Measurements from ENCODE around the gene ZNF664.

DNA sequence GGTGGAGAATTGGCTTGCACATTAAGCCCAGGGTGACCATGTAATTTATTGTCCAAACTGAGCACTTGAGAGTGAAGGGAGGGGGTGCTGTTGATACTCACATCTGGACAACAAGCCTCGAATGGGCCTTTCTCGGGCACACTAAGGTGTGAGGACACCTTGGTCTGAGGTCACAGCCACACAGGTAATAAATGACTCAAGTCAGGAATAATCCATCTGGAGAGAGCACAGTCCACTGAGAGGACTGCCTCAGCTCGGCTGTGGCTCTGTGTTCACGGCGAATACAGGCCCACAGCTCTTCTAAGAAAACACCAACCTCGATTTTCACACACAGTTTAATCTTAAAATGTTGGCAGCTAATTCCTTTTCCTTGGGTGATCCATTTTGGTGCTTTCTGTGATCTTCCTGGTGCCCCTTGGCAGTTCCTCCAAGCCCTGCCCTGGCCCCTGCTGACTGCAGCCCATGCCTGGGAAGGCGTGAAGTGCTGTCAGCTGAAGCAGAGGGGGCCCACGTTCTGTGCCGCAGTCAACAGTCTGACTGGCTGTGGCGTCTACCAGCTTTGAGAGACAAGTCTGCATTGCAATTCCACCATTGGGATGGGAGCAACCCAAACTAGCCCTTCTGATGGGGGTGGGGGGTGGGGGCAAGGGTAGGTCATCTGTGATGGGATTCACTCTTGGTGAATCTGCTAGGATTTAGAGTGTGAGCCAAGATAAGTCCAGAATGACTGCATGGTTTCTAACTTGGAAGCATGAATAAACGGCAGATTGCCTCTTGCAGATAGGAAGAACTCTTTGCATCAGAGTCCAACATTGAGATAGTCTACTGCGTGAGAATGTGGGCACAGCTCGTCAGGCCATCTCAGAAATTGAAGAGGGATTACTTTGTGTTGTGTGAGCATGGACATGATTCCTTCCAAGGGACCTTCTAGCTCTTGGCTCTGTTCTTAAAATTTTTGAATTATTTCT lies 42.8 kb downstream of the ZNF664 start:
- TF ChIP-seq POLR2A (IDR thresholded peaks at IDR 0.05) (no peak), CTCF (IDR thresholded peaks at IDR 0.05 in 8 of 11, conservative IDR thresholded peaks at IDR 0.05 in 3 of 11) (no peak), POLR2AphosphoS5 (IDR thresholded peaks at IDR 0.05) (no peak)

All from spleen (tissue), 7 donors.